K562 treated with DMSO at 1 percent for 48 hours (cell line): ENCODE results near the gene ZNF595. TPM values are rescaled to one million over a fixed set of nuclear protein-coding genes. Genes with fewer than 3 reads are reported as not detected.

Experiments
- total RNA-seq: library from RNA; unstranded; fragments of 300-600 nt; gene quantifications from 2 replicates; pipeline ENCODE4 v1.2.3, GENCODE V29; 2022; ENCODE audit warnings: low replicate concordance; ENCODE audit errors: extremely low read depth

Gene ZNF595
- not detected in 2 replicates for total RNA-seq

DNA sequence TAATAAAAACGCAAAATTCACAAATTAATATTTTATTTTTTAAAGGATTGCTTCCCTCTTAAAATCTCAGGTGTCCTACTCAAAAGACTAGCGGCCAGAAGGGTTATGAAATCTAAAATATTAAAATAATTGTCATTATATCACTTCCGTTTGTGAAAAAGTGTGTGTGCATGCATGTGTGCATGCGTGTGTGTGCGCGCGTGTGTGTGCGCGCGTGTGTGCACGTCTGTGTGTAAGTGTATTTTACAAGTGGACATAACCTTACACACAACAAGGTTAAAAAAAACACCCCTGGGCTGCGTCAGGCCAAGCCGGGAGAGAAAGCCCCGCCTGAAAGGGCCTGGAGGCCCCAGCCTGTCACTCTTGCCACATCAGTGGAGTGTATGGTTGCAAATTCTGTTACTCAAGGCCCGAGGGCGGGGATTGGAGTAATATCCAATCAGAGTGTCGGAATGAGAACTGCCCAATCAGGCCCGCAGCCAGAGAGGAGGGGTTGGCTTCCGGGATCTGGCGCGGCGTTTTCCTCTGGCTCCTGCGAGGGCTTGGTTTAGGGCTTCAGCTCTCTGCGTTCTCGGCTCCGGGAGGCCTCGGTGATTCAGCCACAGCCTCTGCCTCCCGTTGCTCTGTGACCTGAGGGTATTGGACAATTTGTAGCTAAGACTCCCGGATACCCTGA is at the start of gene ZNF595:
TSS of gene ZNF595 (plus strand) at position 518 of the 676 bp plus-strand sequence. CDS start 168 bp downstream, outside the sequence.

DNA sequence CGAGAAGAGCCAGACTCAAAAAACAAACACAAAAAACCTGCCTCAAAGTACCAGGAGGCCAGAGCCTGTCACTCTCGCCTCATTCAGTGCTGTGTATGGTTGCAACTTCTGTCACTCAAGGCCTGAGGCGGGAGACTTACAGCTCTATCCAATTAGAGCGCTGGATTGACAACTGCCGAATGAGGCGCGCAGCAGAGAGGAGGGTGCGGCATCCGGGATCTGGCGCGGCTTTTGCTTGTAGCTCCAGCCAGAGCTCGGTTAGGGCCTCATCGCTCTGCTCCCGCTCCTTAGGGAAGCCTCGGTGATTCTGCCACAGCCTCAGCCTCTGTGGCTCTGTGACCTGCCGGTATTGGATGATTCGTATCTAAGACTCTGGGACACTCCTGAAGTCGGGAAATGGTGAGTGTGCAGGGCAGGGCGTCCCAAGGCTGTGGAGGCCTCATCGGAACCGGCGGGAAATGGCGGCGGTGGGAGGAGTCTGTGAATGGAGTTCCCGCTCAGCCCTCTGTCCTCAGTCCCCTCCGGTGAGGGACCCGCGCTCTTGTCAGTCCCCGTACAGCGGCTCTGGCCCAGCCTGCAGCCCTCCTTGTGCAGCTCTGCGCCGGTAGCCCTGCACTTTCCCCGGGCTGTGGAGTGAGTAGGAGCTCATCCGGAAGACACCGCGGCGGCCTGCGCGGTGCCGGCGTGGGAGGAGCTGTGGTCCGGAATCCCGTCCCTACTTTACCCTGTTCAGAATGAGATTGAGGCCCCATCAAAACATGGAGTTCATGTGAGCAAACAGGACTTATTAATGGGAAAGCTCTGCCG is 71.4 kb downstream of the ZNF595 start, which contains the start of gene ZNF718:
TSS of gene ZNF718 (plus strand) at position 227 of the 807 bp plus-strand sequence. CDS start at position 397, 170 bp downstream.

Other genes starting within 250 kb of the ZNF595 start
- gene ZNF718, start 71.2 kb downstream of the ZNF595 start, total RNA-seq, result not detected in 2 replicates